DMS153 treated with DMSO at 0.1 percent for 48 hours (cell line): ENCODE data around the gene NT5DC3.

Experiments used
- DNase-seq: peaks from one replicate; lab custom pipeline; 2025; ENCODE audit not compliant: unreplicated experiment; lab: John Stamatoyannopoulos, UW

Gene NT5DC3

GRCh38 chr12:103840876-103841689 is at the start of gene NT5DC3:
Gene NT5DC3, minus strand, starts transcription at chr12:103841234. Its CDS starts 78 bp downstream, at chr12:103841156.
- peak; percentile 48 for DNase-seq

GRCh38 chr12:103887738-103888137 is 46.7 kb upstream of the NT5DC3 start:
- no peak for DNase-seq

- DNase-seq = no peak
Observed at GRCh38 chr12:103886195-103886797, 45.3 kb upstream of the NT5DC3 start.

GRCh38 chr12:103884316-103884715 is 43.3 kb upstream of the NT5DC3 start:
- DNase-seq = no peak

GRCh38 chr12:103883908-103884307 is 42.9 kb upstream of the NT5DC3 start:
- DNase-seq = no peak

- DNase-seq = no peak
Observed at GRCh38 chr12:103882861-103883596, 42.0 kb upstream of the NT5DC3 start.

- peak; percentile 23 for DNase-seq
Observed at GRCh38 chr12:103881261-103881660, 40.2 kb upstream of the NT5DC3 start.

GRCh38 chr12:103880299-103881142 is 39.5 kb upstream of the NT5DC3 start:
- no peak for DNase-seq

- no peak for DNase-seq
Observed at GRCh38 chr12:103879878-103880277, 38.8 kb upstream of the NT5DC3 start.

GRCh38 chr12:103879048-103879692 is 38.1 kb upstream of the NT5DC3 start:
- DNase-seq = no peak

GRCh38 chr12:103877934-103878510 is 37.0 kb upstream of the NT5DC3 start:
- DNase-seq = peak; percentile 70

GRCh38 chr12:103877288-103877687 is 36.3 kb upstream of the NT5DC3 start:
- DNase-seq = no peak

GRCh38 chr12:103875666-103876065 is 34.6 kb upstream of the NT5DC3 start:
- DNase-seq = no peak

- DNase-seq = no peak
Observed at GRCh38 chr12:103868215-103868614, 27.2 kb upstream of the NT5DC3 start.

GRCh38 chr12:103865151-103865730 is 24.2 kb upstream of the NT5DC3 start:
- no peak for DNase-seq

- no peak for DNase-seq
Observed at GRCh38 chr12:103864710-103865109, 23.7 kb upstream of the NT5DC3 start.

GRCh38 chr12:103858953-103859601 is 18.0 kb upstream of the NT5DC3 start:
- no peak for DNase-seq

GRCh38 chr12:103858335-103858734 is 17.3 kb upstream of the NT5DC3 start:
- DNase-seq = no peak

- DNase-seq = no peak
Observed at GRCh38 chr12:103857164-103857563, 16.1 kb upstream of the NT5DC3 start.
